ENCODE data around the gene OR6B2.
A peak's percentile ranks its signal among the peaks of the same experiment; 100 is the strongest.

Gene OR6B2

GRCh38 chr2:239991689-239992314, 38.4 kb downstream of the OR6B2 start:
- peak; percentile 16 for DNase-seq (ENCODE audit: low read depth, low spot score)
- TF ChIP-seq CTCF (IDR thresholded peaks at IDR 0.05; ENCODE audit: insufficient read depth, low read length, missing control alignments): peak; percentile 62
- CTCF ChIA-PET: interaction anchor here (0.6 to 6.5 kb wide), 26 partner anchors 8 to 958 kb away, joined by 3 to 87 read pairs (median 5); partner anchors contain the start of genes HDAC4 and NDUFA10

GRCh38 chr2:239990966-239991365, 39.3 kb downstream of the OR6B2 start:
- ChIA-PET POLR2A (no interaction called here), CTCF (interaction anchor here (1.0 to 6.5 kb wide), 19 partner anchors 8 to 950 kb away, joined by 3 to 87 read pairs (median 4); partner anchors contain the start of genes HDAC4 and NDUFA10)

More at GRCh38 chr2:239991689-239992314, 38.4 kb downstream of the OR6B2 start:
- H3K4me3 ChIP-seq (ENCODE audit: low read depth, low read length): no peak overlapping the region
- POLR2A ChIA-PET: no interaction called here

GRCh38 chr2:239985356-239985755, 44.9 kb downstream of the OR6B2 start:
- CTCF ChIA-PET: interaction anchor here (2.6 kb wide), 1 partner anchor 7 kb away, joined by 11 read pairs; no protein-coding TSS in a partner anchor
- TF ChIP-seq CTCF (IDR thresholded peaks at IDR 0.05; ENCODE audit: insufficient read depth, low read length, missing control alignments): no peak
- H3K4me3 ChIP-seq (ENCODE audit: low read depth, low read length): no peak overlapping the region
- POLR2A ChIA-PET: no interaction called here
- DNase-seq (ENCODE audit: low read depth, low spot score): no peak

More at GRCh38 chr2:239990966-239991365, 39.3 kb downstream of the OR6B2 start:
- no peak overlapping the region for H3K4me3 ChIP-seq (ENCODE audit: low read depth, low read length)
- TF ChIP-seq CTCF (IDR thresholded peaks at IDR 0.05; ENCODE audit: insufficient read depth, low read length, missing control alignments): no peak
- no peak for DNase-seq (ENCODE audit: low read depth, low spot score)

- no peak for TF ChIP-seq CTCF (IDR thresholded peaks at IDR 0.05; ENCODE audit: insufficient read depth, low read length, missing control alignments)
- H3K4me3 ChIP-seq (ENCODE audit: low read depth, low read length): no peak overlapping the region
- ChIA-PET CTCF (interaction anchor here (1.1 to 2.6 kb wide), 2 partner anchors 8 to 16 kb away, joined by 3 to 11 read pairs; no protein-coding TSS in a partner anchor), POLR2A (no interaction called here)
- no peak for DNase-seq (ENCODE audit: low read depth, low spot score)
These were observed 45.6 kb downstream of the OR6B2 start for GRCh38 chr2:239984421-239985194.

GRCh38 chr2:239983004-239983778, 47.0 kb downstream of the OR6B2 start:
- no peak for DNase-seq (ENCODE audit: low read depth, low spot score)
- ChIA-PET CTCF (interaction anchor here (0.6 to 2.6 kb wide), 6 partner anchors 8 to 38 kb away, joined by 3 to 11 read pairs (median 3); no protein-coding TSS in a partner anchor), POLR2A (no interaction called here)
- H3K4me3 ChIP-seq (ENCODE audit: low read depth, low read length): no peak overlapping the region
- TF ChIP-seq CTCF (IDR thresholded peaks at IDR 0.05; ENCODE audit: insufficient read depth, low read length, missing control alignments): no peak
